ENCODE measurements around the gene PRPH2.
"Not testable (repeated sequence)": the region's sequence is repeated elsewhere in the genome, so short reads cannot be mapped to it uniquely, and the experiment has no call there.

The PRPH2 gene

GRCh38 chr6:42702786-42703185 lies 19.6 kb downstream of the PRPH2 start:
- not testable (repeated sequence) for H3K9me3 ChIP-seq (ENCODE audit: control insufficient read depth in 1 of 2, low read length in 2 of 2); H3K27ac ChIP-seq (ENCODE audit: low read depth, low read length); H3K4me3 ChIP-seq (ENCODE audit: low read depth in 1 of 2, low read length in 2 of 2); H3K27me3 ChIP-seq (ENCODE audit: control insufficient read depth in 1 of 2, insufficient read depth in 2 of 2, low read length in 2 of 2); H3K4me1 ChIP-seq (ENCODE audit: control insufficient read depth in 1 of 2, insufficient read depth in 2 of 2, low read length in 2 of 2); H3K36me3 ChIP-seq (ENCODE audit: control insufficient read depth in 1 of 2, insufficient read depth in 2 of 2, low read length in 2 of 2); H3K9ac ChIP-seq (ENCODE audit: low read depth in 1 of 2, low read length in 2 of 2)

GRCh38 chr6:42702200-42702599 lies 20.2 kb downstream of the PRPH2 start:
- Histone ChIP-seq H3K9me3 (ENCODE audit: control insufficient read depth in 1 of 2, low read length in 2 of 2) (no peaks in the 10 kb centered on the region), H3K27me3 (ENCODE audit: control insufficient read depth in 1 of 2, insufficient read depth in 2 of 2, low read length in 2 of 2) (no peaks in the 10 kb centered on the region), H3K4me1 (ENCODE audit: control insufficient read depth in 1 of 2, insufficient read depth in 2 of 2, low read length in 2 of 2) (no peaks in the 10 kb centered on the region), H3K9ac (ENCODE audit: low read depth in 1 of 2, low read length in 2 of 2) (no peak overlapping the region), H3K36me3 (ENCODE audit: control insufficient read depth in 1 of 2, insufficient read depth in 2 of 2, low read length in 2 of 2) (no peaks in the 10 kb centered on the region), H3K27ac (ENCODE audit: low read depth, low read length) (no peak overlapping the region), H3K4me3 (ENCODE audit: low read depth in 1 of 2, low read length in 2 of 2) (no peak overlapping the region)

GRCh38 chr6:42698217-42698616 lies 24.2 kb downstream of the PRPH2 start:
- Histone ChIP-seq H3K4me1 (ENCODE audit: control insufficient read depth in 1 of 2, insufficient read depth in 2 of 2, low read length in 2 of 2) (no peaks in the 10 kb centered on the region), H3K4me3 (ENCODE audit: low read depth in 1 of 2, low read length in 2 of 2) (no peak overlapping the region), H3K27ac (ENCODE audit: low read depth, low read length) (no peak overlapping the region), H3K27me3 (ENCODE audit: control insufficient read depth in 1 of 2, insufficient read depth in 2 of 2, low read length in 2 of 2) (no peaks in the 10 kb centered on the region), H3K36me3 (ENCODE audit: control insufficient read depth in 1 of 2, insufficient read depth in 2 of 2, low read length in 2 of 2) (peaks cover 5 to 19% of the 10 kb centered on the region in 2 donors), H3K9ac (ENCODE audit: low read depth in 1 of 2, low read length in 2 of 2) (no peak overlapping the region), H3K9me3 (ENCODE audit: control insufficient read depth in 1 of 2, low read length in 2 of 2) (no peaks in the 10 kb centered on the region)

- Histone ChIP-seq H3K36me3 (ENCODE audit: control insufficient read depth in 1 of 2, insufficient read depth in 2 of 2, low read length in 2 of 2) (peaks cover 13 to 28% of the 10 kb centered on the region in 2 donors), H3K27me3 (ENCODE audit: control insufficient read depth in 1 of 2, insufficient read depth in 2 of 2, low read length in 2 of 2) (no peaks in the 10 kb centered on the region), H3K9me3 (ENCODE audit: control insufficient read depth in 1 of 2, low read length in 2 of 2) (no peaks in the 10 kb centered on the region), H3K4me1 (ENCODE audit: control insufficient read depth in 1 of 2, insufficient read depth in 2 of 2, low read length in 2 of 2) (no peaks in the 10 kb centered on the region), H3K27ac (ENCODE audit: low read depth, low read length) (no peak overlapping the region), H3K4me3 (ENCODE audit: low read depth in 1 of 2, low read length in 2 of 2) (no peak overlapping the region), H3K9ac (ENCODE audit: low read depth in 1 of 2, low read length in 2 of 2) (no peak overlapping the region)
These were observed 25.1 kb downstream of the PRPH2 start for GRCh38 chr6:42697268-42697655.

GRCh38 chr6:42696526-42697267 lies 25.7 kb downstream of the PRPH2 start:
- Histone ChIP-seq H3K27me3 (ENCODE audit: control insufficient read depth in 1 of 2, insufficient read depth in 2 of 2, low read length in 2 of 2) (no peaks in the 10 kb centered on the region), H3K4me3 (ENCODE audit: low read depth in 1 of 2, low read length in 2 of 2) (no peak overlapping the region), H3K27ac (ENCODE audit: low read depth, low read length) (no peak overlapping the region), H3K9ac (ENCODE audit: low read depth in 1 of 2, low read length in 2 of 2) (no peak overlapping the region), H3K9me3 (ENCODE audit: control insufficient read depth in 1 of 2, low read length in 2 of 2) (no peaks in the 10 kb centered on the region), H3K36me3 (ENCODE audit: control insufficient read depth in 1 of 2, insufficient read depth in 2 of 2, low read length in 2 of 2) (peaks cover 13 to 33% of the 10 kb centered on the region in 2 donors), H3K4me1 (ENCODE audit: control insufficient read depth in 1 of 2, insufficient read depth in 2 of 2, low read length in 2 of 2) (no peaks in the 10 kb centered on the region)

GRCh38 chr6:42694586-42694985 lies 27.8 kb downstream of the PRPH2 start:
- no peak overlapping the region for H3K4me3 ChIP-seq (ENCODE audit: low read depth in 1 of 2, low read length in 2 of 2)
- no peaks in the 10 kb centered on the region for H3K9me3 ChIP-seq (ENCODE audit: control insufficient read depth in 1 of 2, low read length in 2 of 2)
- no peaks in the 10 kb centered on the region for H3K4me1 ChIP-seq (ENCODE audit: control insufficient read depth in 1 of 2, insufficient read depth in 2 of 2, low read length in 2 of 2)
- no peak overlapping the region for H3K9ac ChIP-seq (ENCODE audit: low read depth in 1 of 2, low read length in 2 of 2)
- H3K36me3 ChIP-seq (ENCODE audit: control insufficient read depth in 1 of 2, insufficient read depth in 2 of 2, low read length in 2 of 2): peaks cover 31 to 53% of the 10 kb centered on the region in 2 donors
- no peaks in the 10 kb centered on the region for H3K27me3 ChIP-seq (ENCODE audit: control insufficient read depth in 1 of 2, insufficient read depth in 2 of 2, low read length in 2 of 2)
- no peak overlapping the region for H3K27ac ChIP-seq (ENCODE audit: low read depth, low read length)

- Histone ChIP-seq H3K9me3 (ENCODE audit: control insufficient read depth in 1 of 2, low read length in 2 of 2) (no peaks in the 10 kb centered on the region), H3K9ac (ENCODE audit: low read depth in 1 of 2, low read length in 2 of 2) (no peak overlapping the region), H3K4me1 (ENCODE audit: control insufficient read depth in 1 of 2, insufficient read depth in 2 of 2, low read length in 2 of 2) (no peaks in the 10 kb centered on the region), H3K27ac (ENCODE audit: low read depth, low read length) (no peak overlapping the region), H3K36me3 (ENCODE audit: control insufficient read depth in 1 of 2, insufficient read depth in 2 of 2, low read length in 2 of 2) (peaks cover 39 to 61% of the 10 kb centered on the region in 2 donors), H3K4me3 (ENCODE audit: low read depth in 1 of 2, low read length in 2 of 2) (no peak overlapping the region), H3K27me3 (ENCODE audit: control insufficient read depth in 1 of 2, insufficient read depth in 2 of 2, low read length in 2 of 2) (no peaks in the 10 kb centered on the region)
These were observed 28.6 kb downstream of the PRPH2 start for GRCh38 chr6:42693725-42694323.

GRCh38 chr6:42692137-42692911 lies 30.1 kb downstream of the PRPH2 start:
- H3K4me3 ChIP-seq (ENCODE audit: low read depth in 1 of 2, low read length in 2 of 2): no peak overlapping the region
- no peak overlapping the region for H3K27ac ChIP-seq (ENCODE audit: low read depth, low read length)
- H3K9ac ChIP-seq (ENCODE audit: low read depth in 1 of 2, low read length in 2 of 2): no peak overlapping the region
- H3K4me1 ChIP-seq (ENCODE audit: control insufficient read depth in 1 of 2, insufficient read depth in 2 of 2, low read length in 2 of 2): no peaks in the 10 kb centered on the region
- H3K36me3 ChIP-seq (ENCODE audit: control insufficient read depth in 1 of 2, insufficient read depth in 2 of 2, low read length in 2 of 2): peaks cover 48 to 74% of the 10 kb centered on the region in 2 donors
- H3K9me3 ChIP-seq (ENCODE audit: control insufficient read depth in 1 of 2, low read length in 2 of 2): no peaks in the 10 kb centered on the region
- no peaks in the 10 kb centered on the region for H3K27me3 ChIP-seq (ENCODE audit: control insufficient read depth in 1 of 2, insufficient read depth in 2 of 2, low read length in 2 of 2)

- H3K9ac ChIP-seq (ENCODE audit: low read depth in 1 of 2, low read length in 2 of 2): no peak overlapping the region
- H3K4me3 ChIP-seq (ENCODE audit: low read depth in 1 of 2, low read length in 2 of 2): no peak overlapping the region
- H3K9me3 ChIP-seq (ENCODE audit: control insufficient read depth in 1 of 2, low read length in 2 of 2): no peaks in the 10 kb centered on the region
- no peaks in the 10 kb centered on the region for H3K4me1 ChIP-seq (ENCODE audit: control insufficient read depth in 1 of 2, insufficient read depth in 2 of 2, low read length in 2 of 2)
- peaks cover 48 to 76% of the 10 kb centered on the region in 2 donors for H3K36me3 ChIP-seq (ENCODE audit: control insufficient read depth in 1 of 2, insufficient read depth in 2 of 2, low read length in 2 of 2)
- no peaks in the 10 kb centered on the region for H3K27me3 ChIP-seq (ENCODE audit: control insufficient read depth in 1 of 2, insufficient read depth in 2 of 2, low read length in 2 of 2)
- no peak overlapping the region for H3K27ac ChIP-seq (ENCODE audit: low read depth, low read length)
These were observed 31.5 kb downstream of the PRPH2 start for GRCh38 chr6:42690872-42691271.

GRCh38 chr6:42690151-42690702 lies 32.2 kb downstream of the PRPH2 start:
- Histone ChIP-seq H3K4me3 (ENCODE audit: low read depth in 1 of 2, low read length in 2 of 2) (no peak overlapping the region), H3K27ac (ENCODE audit: low read depth, low read length) (no peak overlapping the region), H3K27me3 (ENCODE audit: control insufficient read depth in 1 of 2, insufficient read depth in 2 of 2, low read length in 2 of 2) (no peaks in the 10 kb centered on the region), H3K36me3 (ENCODE audit: control insufficient read depth in 1 of 2, insufficient read depth in 2 of 2, low read length in 2 of 2) (peaks cover 49 to 81% of the 10 kb centered on the region in 2 donors), H3K9me3 (ENCODE audit: control insufficient read depth in 1 of 2, low read length in 2 of 2) (no peaks in the 10 kb centered on the region), H3K9ac (ENCODE audit: low read depth in 1 of 2, low read length in 2 of 2) (no peak overlapping the region), H3K4me1 (ENCODE audit: control insufficient read depth in 1 of 2, insufficient read depth in 2 of 2, low read length in 2 of 2) (no peaks in the 10 kb centered on the region)
